Upper lobe of left lung (tissue), 4 donors: ENCODE results near the gene TRNP1.
A peak's percentile ranks its signal among the peaks of the same experiment; 100 is the strongest.

Experiments used
- CTCF ChIP-seq, 6 experiments: fragments of 450-650 bp in 4 of 6; fragments of 200-600 bp in 2 of 6; sonication (generic) in 2 of 6; IDR thresholded peaks; one replicate each; pipeline ENCODE4 v1.5.1; 2016 to 2019; ENCODE audit warnings: antibody characterized with exemption in 6 of 6
- EP300 ChIP-seq, 4 donors: sonication (generic); formaldehyde crosslinking; IDR thresholded peaks; one replicate each; pipeline ENCODE4 v1.5.1; 2017; ENCODE audit warnings: antibody characterized with exemption in 4 of 4, control low read depth in 2 of 4
- POLR2A ChIP-seq, 4 donors: fragments of 450-650 bp; IDR thresholded peaks; one replicate each; pipeline ENCODE4 v1.5.1; 2016 to 2017; ENCODE audit warnings: antibody characterized with exemption in 4 of 4, mild to moderate bottlenecking in 2 of 4
- POLR2AphosphoS5 ChIP-seq, 2 donors: sonication (generic); formaldehyde crosslinking; IDR thresholded peaks; one replicate each; pipeline ENCODE4 v1.5.1; 2017; ENCODE audit warnings: antibody characterized with exemption in 2 of 2

DNA sequence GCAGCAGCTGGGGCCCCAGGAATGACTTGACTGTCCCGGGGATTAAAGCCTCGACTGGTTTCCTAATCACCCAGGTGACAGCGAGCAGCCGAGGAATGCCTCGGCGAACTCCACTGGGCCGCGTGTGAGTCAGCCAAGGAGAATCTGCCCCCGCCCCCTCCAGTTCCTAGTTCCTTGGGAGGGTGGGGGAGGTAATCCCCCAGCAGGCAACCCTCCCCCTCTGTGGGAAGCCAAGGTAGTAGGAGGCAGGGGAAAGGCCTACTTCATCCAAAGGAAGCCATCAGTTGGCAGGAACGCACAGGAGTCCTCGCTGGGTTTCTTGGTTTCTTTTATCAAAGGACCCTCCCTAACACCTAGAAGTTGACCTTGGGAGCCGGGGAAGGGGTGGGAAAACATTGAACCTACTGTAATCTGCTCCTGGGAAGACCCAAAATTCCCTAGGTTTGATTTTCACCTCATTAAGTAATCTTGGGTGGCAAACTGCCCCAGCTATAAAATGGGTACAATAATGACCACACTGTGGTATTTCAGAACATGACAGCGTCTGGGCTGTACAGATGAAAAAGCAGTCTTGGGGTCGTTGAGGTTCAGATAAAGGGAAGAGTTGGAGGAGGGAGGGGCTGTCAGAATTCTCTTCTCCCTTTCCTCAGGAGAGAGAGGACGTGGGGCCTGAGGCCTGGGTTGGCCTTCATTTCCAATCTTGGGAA is 17.7 kb downstream of the TRNP1 start:
- TF ChIP-seq POLR2A (IDR thresholded peaks at IDR 0.05) (peak in 2 of 4 donors; percentile 21 to 32), CTCF (IDR thresholded peaks at IDR 0.05) (no peak), POLR2AphosphoS5 (IDR thresholded peaks at IDR 0.05) (peak; percentile 24 to 56), EP300 (IDR thresholded peaks at IDR 0.05) (no peak)
